HepG2 (cell line): ENCODE measurements around the gene TCOF1. TPM values are rescaled to one million over a fixed set of nuclear protein-coding genes. Genes with fewer than 3 reads are reported as not detected.

Experiments
- ATM ChIP-seq: fragments of 450-650 bp; IDR thresholded peaks from 2 replicates; pipeline ENCODE4 v1.7.1; 2017; ENCODE audit warnings: mild to moderate bottlenecking, borderline replicate concordance
- BHLHE40 ChIP-seq: IDR thresholded peaks from 2 replicates; pipeline ENCODE4 v1.6.1; 2011; ENCODE audit warnings: low read length, improper control_type of control experiment
- CBX5 ChIP-seq: sonication (generic); formaldehyde crosslinking; IDR thresholded peaks from 2 replicates; pipeline ENCODE4 v1.4.0; 2020; ENCODE audit warnings: missing genetic modification reagents, borderline replicate concordance
- CEBPG ChIP-seq: IDR thresholded peaks from 2 replicates; pipeline ENCODE4 v1.6.1; 2016
- FOXM1 ChIP-seq: sonication (generic); formaldehyde crosslinking; IDR thresholded peaks from 2 replicates; pipeline ENCODE4 v1.5.0; 2020; ENCODE audit warnings: missing genetic modification reagents
- HNRNPK ChIP-seq: fragments of 200-400 bp; formaldehyde crosslinking; IDR thresholded peaks from 2 replicates; pipeline ENCODE4 v1.6.1; 2018; ENCODE audit warnings: low read length, low read depth, moderate library complexity, mild to moderate bottlenecking; ENCODE audit not compliant: poor library complexity, severe bottlenecking
- IKZF1 ChIP-seq: fragments of 450-650 bp; IDR thresholded peaks from 2 replicates; pipeline ENCODE4 v1.7.1; 2016
- KDM2A ChIP-seq: sonication (generic); formaldehyde crosslinking; IDR thresholded peaks from 2 replicates; pipeline ENCODE4 v1.4.0; 2020; ENCODE audit warnings: low read depth, missing genetic modification reagents, borderline replicate concordance
- MAX ChIP-seq: IDR thresholded peaks from 2 replicates; pipeline ENCODE4 v1.6.1; 2012; ENCODE audit warnings: inconsistent platforms
- MBNL3 ChIP-seq: fragments of 250-450 bp; sonication (Bioruptor Pico); conservative IDR thresholded peaks from 2 replicates; pipeline ENCODE4 v1.8.0; 2022; ENCODE audit warnings: mild to moderate bottlenecking, inconsistent platforms
- MXI1 ChIP-seq: IDR thresholded peaks from 3 replicates; pipeline ENCODE4 v1.6.1; 2012; ENCODE audit warnings: low read depth, low read length, inconsistent platforms, borderline replicate concordance
- RFXAP ChIP-seq: sonication (generic); formaldehyde crosslinking; IDR thresholded peaks from 2 replicates; pipeline ENCODE4 v1.4.0; 2020; ENCODE audit warnings: missing genetic modification reagents, borderline replicate concordance
- SATB2 ChIP-seq: sonication (generic); formaldehyde crosslinking; IDR thresholded peaks from 2 replicates; pipeline ENCODE4 v1.5.0; 2020; ENCODE audit warnings: missing genetic modification reagents
- TEAD3 ChIP-seq: optimal IDR thresholded peaks from 2 replicates; pipeline ENCODE3; 2016; ENCODE audit warnings: borderline replicate concordance
- XRCC5 ChIP-seq: fragments of 200-400 bp; formaldehyde crosslinking; optimal IDR thresholded peaks from 2 replicates; pipeline ENCODE3; 2017; ENCODE audit warnings: mild to moderate bottlenecking, low read length
- ZNF10 ChIP-seq: sonication (generic); formaldehyde crosslinking; IDR thresholded peaks from 2 replicates; pipeline ENCODE4 v1.4.0; 2020; ENCODE audit warnings: mild to moderate bottlenecking, low read depth, missing genetic modification reagents, borderline replicate concordance
- ZNF17 ChIP-seq: sonication (generic); formaldehyde crosslinking; IDR thresholded peaks from 2 replicates; pipeline ENCODE4 v1.5.0; 2020; ENCODE audit warnings: mild to moderate bottlenecking, missing genetic modification reagents
- ZNF570 ChIP-seq: sonication (generic); formaldehyde crosslinking; IDR thresholded peaks from 2 replicates; pipeline ENCODE4 v1.4.0; 2020; ENCODE audit warnings: mild to moderate bottlenecking, missing genetic modification reagents, borderline replicate concordance
- ZNF687 ChIP-seq: sonication (generic); formaldehyde crosslinking; IDR thresholded peaks from 2 replicates; pipeline ENCODE4 v1.5.1; 2020; ENCODE audit warnings: mild to moderate bottlenecking, missing genetic modification reagents, moderate library complexity
- ZSCAN20 ChIP-seq: sonication (generic); formaldehyde crosslinking; IDR thresholded peaks from 2 replicates; pipeline ENCODE4 v1.4.0; 2020; ENCODE audit warnings: missing genetic modification reagents, mild to moderate bottlenecking, borderline replicate concordance
- polyA plus RNA-seq, 8 experiments: library from polyadenylated mRNA; depleted of rRNA in 3 of 8; stranded (reverse) in 7 of 8; unstranded in 1 of 8; fragments of >200 nt; fragmentation: Illumina TruSeq in 4 of 8; extraction: Trizol in 4 of 8; gene quantifications; 2 replicates each; pipeline versions ENCODE4 v1.2.1 to v1.2.3, GENCODE V29; 2011 to 2016; ENCODE audit warnings: low read depth in 4 of 8, missing spikeins in 1 of 8, mixed read lengths in 1 of 8; ENCODE audit not compliant: insufficient read depth in 1 of 8
- total RNA-seq, 5 experiments: library from RNA; depleted of rRNA; stranded (reverse); fragments of >200 nt; fragmentation: Illumina TruSeq; extraction: Trizol; gene quantifications; 2 replicates each; pipeline ENCODE4 v1.2.3, GENCODE V29; 2016; ENCODE audit warnings: low read depth in 1 of 5
- TF ChIP-seq, protein P1 (sequence below): sonication (generic); formaldehyde crosslinking; conservative IDR thresholded peaks from 2 replicates; pipeline ENCODE4 v1.8.1; 2023; ENCODE audit warnings: missing genetic modification reagents
- TF ChIP-seq, protein P2 (sequence below): sonication (generic); formaldehyde crosslinking; IDR thresholded peaks from 2 replicates; pipeline ENCODE4 v1.5.0; 2020; ENCODE audit warnings: mild to moderate bottlenecking, missing genetic modification reagents
- TF ChIP-seq, protein P3 (sequence below), 2 experiments: fragments of 450-650 bp in 1 of 2; sonication (generic) in 1 of 2; formaldehyde crosslinking; IDR thresholded peaks; 2 replicates each; pipeline versions ENCODE4 v1.5.0 to v1.8.0; 2020 to 2022; ENCODE audit warnings: mild to moderate bottlenecking in 1 of 2, missing genetic modification reagents in 1 of 2

TCOF1 gene
- total and polyA plus RNA-seq, 2 of the 13 experiments (the other 11 are each of a cell fraction or from before 2014, with no cell fraction given), result 10.1 to 41.6 TPM

- TF ChIP-seq MBNL3 (no peak), ZSCAN20 (CRISPR knock-in tag) (no peak), ZNF570 (no peak), CEBPG (CRISPR knock-in tag) (peak; percentile 44), XRCC5 (peak; percentile 29), RFXAP (peak; percentile 82), ZNF10 (CRISPR knock-in tag) (no peak), ATM (no peak), ZNF17 (CRISPR knock-in tag) (no peak), MAX (0 out of 2 replicates have a peak, but pooled peaks have one; percentile 37), SATB2 (CRISPR knock-in tag) (no peak), ZNF687 (CRISPR knock-in tag) (peak; percentile 12; the same call in 1 of the 2 replicates), IKZF1 (no peak), CBX5 (CRISPR knock-in tag) (no peak), MXI1 (no peak), TEAD3 (CRISPR knock-in tag) (peak; percentile 50), BHLHE40 (0 out of 2 replicates have a peak, but pooled peaks have one; percentile 9), HNRNPK (no peak), KDM2A (CRISPR knock-in tag) (peak; percentile 24; the same call in 1 of the 2 replicates), FOXM1 (CRISPR knock-in tag) (no peak)
- TF ChIP-seq, protein P1, sequence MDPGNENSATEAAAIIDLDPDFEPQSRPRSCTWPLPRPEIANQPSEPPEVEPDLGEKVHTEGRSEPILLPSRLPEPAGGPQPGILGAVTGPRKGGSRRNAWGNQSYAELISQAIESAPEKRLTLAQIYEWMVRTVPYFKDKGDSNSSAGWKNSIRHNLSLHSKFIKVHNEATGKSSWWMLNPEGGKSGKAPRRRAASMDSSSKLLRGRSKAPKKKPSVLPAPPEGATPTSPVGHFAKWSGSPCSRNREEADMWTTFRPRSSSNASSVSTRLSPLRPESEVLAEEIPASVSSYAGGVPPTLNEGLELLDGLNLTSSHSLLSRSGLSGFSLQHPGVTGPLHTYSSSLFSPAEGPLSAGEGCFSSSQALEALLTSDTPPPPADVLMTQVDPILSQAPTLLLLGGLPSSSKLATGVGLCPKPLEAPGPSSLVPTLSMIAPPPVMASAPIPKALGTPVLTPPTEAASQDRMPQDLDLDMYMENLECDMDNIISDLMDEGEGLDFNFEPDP (CRISPR knock-in tag), result no peak
- TF ChIP-seq, protein P2, sequence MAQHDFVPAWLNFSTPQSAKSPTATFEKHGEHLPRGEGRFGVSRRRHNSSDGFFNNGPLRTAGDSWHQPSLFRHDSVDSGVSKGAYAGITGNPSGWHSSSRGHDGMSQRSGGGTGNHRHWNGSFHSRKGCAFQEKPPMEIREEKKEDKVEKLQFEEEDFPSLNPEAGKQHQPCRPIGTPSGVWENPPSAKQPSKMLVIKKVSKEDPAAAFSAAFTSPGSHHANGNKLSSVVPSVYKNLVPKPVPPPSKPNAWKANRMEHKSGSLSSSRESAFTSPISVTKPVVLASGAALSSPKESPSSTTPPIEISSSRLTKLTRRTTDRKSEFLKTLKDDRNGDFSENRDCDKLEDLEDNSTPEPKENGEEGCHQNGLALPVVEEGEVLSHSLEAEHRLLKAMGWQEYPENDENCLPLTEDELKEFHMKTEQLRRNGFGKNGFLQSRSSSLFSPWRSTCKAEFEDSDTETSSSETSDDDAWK, result no peak
- TF ChIP-seq, protein P3, sequence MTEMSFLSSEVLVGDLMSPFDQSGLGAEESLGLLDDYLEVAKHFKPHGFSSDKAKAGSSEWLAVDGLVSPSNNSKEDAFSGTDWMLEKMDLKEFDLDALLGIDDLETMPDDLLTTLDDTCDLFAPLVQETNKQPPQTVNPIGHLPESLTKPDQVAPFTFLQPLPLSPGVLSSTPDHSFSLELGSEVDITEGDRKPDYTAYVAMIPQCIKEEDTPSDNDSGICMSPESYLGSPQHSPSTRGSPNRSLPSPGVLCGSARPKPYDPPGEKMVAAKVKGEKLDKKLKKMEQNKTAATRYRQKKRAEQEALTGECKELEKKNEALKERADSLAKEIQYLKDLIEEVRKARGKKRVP (CRISPR knock-in tag; IDR thresholded peaks at IDR 0.05), result peak in 1 of 2 experiments; percentile 52; a peak in 1 of 4 replicates
Measured at GRCh38 chr5:150436141-150436680, 78.7 kb downstream of the TCOF1 start (continued).
